COLO829 (cell line): ENCODE data around the gene BASP1.
"Not testable (repeated sequence)": the region's sequence is repeated elsewhere in the genome, so short reads cannot be mapped to it uniquely, and the experiment has no call there.

Source experiments
- DNase-seq: peaks from one replicate; pipeline ENCODE4 v3.0.0; 2012; ENCODE audit warnings: low spot score

BASP1 gene

GRCh38 chr5:17223367-17224185 is 6.1 kb downstream of the BASP1 start:
- no peak for DNase-seq

GRCh38 chr5:17224858-17225511 is 7.6 kb downstream of the BASP1 start:
- no peak for DNase-seq

- DNase-seq: no peak
Observed at GRCh38 chr5:17225520-17225919, 8.1 kb downstream of the BASP1 start.

- DNase-seq: no peak
Observed at GRCh38 chr5:17227868-17228267, 10.4 kb downstream of the BASP1 start.

GRCh38 chr5:17228821-17229291 is 11.4 kb downstream of the BASP1 start:
- DNase-seq: no peak

GRCh38 chr5:17229313-17229712 is 11.9 kb downstream of the BASP1 start:
- DNase-seq: no peak

- DNase-seq: no peak
Observed at GRCh38 chr5:17230191-17230590, 12.8 kb downstream of the BASP1 start.

GRCh38 chr5:17230808-17231525 is 13.5 kb downstream of the BASP1 start:
- DNase-seq: no peak

GRCh38 chr5:17232405-17232804 is 15.0 kb downstream of the BASP1 start:
- no peak for DNase-seq

GRCh38 chr5:17233488-17233887 is 16.1 kb downstream of the BASP1 start:
- no peak for DNase-seq

- DNase-seq: no peak
Observed at GRCh38 chr5:17234374-17234773, 16.9 kb downstream of the BASP1 start.

GRCh38 chr5:17235731-17236330 is 18.4 kb downstream of the BASP1 start:
- no peak for DNase-seq

- DNase-seq: no peak
Observed at GRCh38 chr5:17238521-17239041, 21.1 kb downstream of the BASP1 start.

- no peak for DNase-seq
Observed at GRCh38 chr5:17239953-17240352, 22.5 kb downstream of the BASP1 start.

- DNase-seq: no peak
Observed at GRCh38 chr5:17240487-17240886, 23.1 kb downstream of the BASP1 start.

- DNase-seq: no peak
Observed at GRCh38 chr5:17241635-17242034, 24.2 kb downstream of the BASP1 start.

GRCh38 chr5:17243287-17244063 is 26.0 kb downstream of the BASP1 start:
- DNase-seq: no peak

GRCh38 chr5:17249029-17249634 is 31.7 kb downstream of the BASP1 start:
- DNase-seq: no peak

GRCh38 chr5:17249841-17250240 is 32.4 kb downstream of the BASP1 start:
- not testable (repeated sequence) for DNase-seq

- DNase-seq: no peak
Observed at GRCh38 chr5:17252543-17252942, 35.1 kb downstream of the BASP1 start.

- DNase-seq: no peak
Observed at GRCh38 chr5:17255471-17256021, 38.1 kb downstream of the BASP1 start.
